Midbrain (tissue), 1 donor: Measurements from ENCODE around the gene TNIK.
"Not testable (repeated sequence)": the region's sequence is repeated elsewhere in the genome, so short reads cannot be mapped to it uniquely, and the experiment has no call there.

ENCODE experiments used
- DNase-seq: peaks from one replicate; lab custom pipeline; 2025; lab: John Stamatoyannopoulos, UW

Gene TNIK

DNA sequence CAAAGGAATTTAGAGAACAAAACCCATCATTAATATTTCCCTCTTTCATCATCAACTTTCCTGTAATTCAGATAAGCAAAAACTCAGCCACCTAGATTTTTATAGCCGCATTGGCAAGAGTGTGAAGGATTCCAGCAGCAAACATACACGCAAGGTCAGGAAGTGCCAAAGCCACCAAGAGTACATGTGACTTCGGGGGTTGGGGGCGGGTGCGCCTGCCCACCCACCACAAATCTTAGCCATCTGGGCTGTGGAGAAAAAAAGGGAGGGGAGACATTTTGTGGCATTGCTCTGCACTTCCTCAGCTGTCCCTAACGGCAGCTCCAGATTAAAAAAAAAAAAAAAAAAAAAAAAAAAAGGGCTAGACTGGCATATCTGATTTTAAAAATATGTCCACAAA, 148.4 kb downstream of the TNIK start:
- DNase-seq, result no peak

GRCh38 chr3:171309906-171310359, 150.3 kb downstream of the TNIK start:
- DNase-seq, result no peak

GRCh38 chr3:171307988-171308387, 152.2 kb downstream of the TNIK start:
- no peak for DNase-seq

- DNase-seq, result no peak
These were observed 153.1 kb downstream of the TNIK start for GRCh38 chr3:171307046-171307585.

GRCh38 chr3:171306631-171307030, 153.6 kb downstream of the TNIK start:
- peak; percentile 78 for DNase-seq

- DNase-seq, result not testable (repeated sequence)
These were observed 154.4 kb downstream of the TNIK start for GRCh38 chr3:171305823-171306222.

DNA sequence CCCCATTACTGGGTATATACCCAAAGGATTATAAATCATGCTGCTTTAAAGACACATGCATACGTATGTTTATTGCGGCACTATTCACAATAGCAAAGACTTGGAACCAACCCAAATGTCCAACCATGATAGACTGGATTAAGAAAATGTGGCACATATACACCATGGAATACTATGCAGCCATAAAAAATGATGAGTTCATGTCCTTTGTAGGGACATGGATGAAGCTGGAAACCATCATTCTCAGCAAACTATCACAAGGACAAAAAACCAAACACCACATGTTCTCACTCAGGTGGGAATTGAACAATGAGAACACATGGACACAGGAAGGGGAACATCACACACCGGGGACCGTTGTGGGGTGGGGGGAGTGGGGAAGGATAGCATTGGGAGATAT, 155.7 kb downstream of the TNIK start:
- DNase-seq, result not testable (repeated sequence)

DNA sequence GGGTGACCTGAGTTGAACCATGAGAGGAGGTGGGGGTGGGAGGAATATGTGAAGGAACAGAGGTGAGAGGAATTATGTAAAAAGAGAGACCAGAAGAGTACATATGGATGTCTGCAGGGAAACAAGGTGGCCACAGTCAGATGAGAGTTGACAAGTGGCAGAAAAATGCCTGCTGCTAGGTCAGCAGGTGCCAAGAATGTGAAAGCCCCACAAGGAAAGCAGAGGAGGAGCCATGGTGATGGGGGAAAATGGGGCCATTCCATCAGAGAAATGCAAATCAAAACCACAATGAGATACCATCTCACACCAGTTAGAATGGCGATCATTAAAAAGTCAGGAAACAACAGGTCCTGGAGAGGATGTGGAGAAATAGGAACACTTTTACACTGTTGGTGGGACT, 156.2 kb downstream of the TNIK start:
- not testable (repeated sequence) for DNase-seq

- no peak for DNase-seq
These were observed 158.2 kb downstream of the TNIK start for GRCh38 chr3:171301998-171302397.

DNA sequence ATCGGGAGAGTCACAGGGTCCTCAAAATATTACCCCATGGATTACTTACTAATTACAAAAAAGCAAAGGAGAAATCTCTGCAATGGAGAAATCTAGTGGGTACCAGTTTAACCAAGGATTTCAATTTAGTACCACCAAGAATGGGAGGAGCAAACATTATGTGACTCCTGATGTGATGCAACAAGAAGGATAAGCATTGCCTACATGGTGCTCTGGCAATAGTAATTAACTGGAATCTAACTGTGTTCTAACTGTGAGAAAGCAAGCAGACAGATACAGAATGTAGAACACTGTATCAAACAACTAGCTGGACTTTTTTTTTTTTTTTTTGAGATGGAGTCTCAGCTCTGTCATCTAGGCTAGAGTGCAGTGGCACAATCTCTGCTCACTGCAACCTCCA, 159.2 kb downstream of the TNIK start:
- no peak for DNase-seq

GRCh38 chr3:171297951-171298350, 162.3 kb downstream of the TNIK start:
- DNase-seq, result no peak

DNA sequence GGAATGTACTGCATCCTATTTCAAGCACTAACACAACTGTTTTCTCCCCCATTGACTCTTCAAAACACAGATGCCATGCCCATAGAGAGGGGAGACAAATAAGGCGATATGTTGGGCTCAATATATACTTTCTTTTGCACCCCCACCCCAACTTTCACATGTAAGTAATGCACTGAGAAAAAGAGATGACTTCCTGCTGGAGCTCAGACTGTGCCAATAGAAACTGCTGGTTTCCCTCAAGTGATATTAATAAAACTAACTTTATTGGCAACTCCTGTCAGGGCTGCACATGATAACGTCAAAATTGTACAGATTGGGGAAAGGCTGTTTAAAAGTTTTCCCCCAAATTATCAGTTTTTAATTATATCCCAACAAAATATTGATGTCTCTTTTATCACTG, 163.0 kb downstream of the TNIK start:
- DNase-seq, result no peak

- DNase-seq, result no peak
These were observed 164.5 kb downstream of the TNIK start for GRCh38 chr3:171295484-171296373.

DNA sequence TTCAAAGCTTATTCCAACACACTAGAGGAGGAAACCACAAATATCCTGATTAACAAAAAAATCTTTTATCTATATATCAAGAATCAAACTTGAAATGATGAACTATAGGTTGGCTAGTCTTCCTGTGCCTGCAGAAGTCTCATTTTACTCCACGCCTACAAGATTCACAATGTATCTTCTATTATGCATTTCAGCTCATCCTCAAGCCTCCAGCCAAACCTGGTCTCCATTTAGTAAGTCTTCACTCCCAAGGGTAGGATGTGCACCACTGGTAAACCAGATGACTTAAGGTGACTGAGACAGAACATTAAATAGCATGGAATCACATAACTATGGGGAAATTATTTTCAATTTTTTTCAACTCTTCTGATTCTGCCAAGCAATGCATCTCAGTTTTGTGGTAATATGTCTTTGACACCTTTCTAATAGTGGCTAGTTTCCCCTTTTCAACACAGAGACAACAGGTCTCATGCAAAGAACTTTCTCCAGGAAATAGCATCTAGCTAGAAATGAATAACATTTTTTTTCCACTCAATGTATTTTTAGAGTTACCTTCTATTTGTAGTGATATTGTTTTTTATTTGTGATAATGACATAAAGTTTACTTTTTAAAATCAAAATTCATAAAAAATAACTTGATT, 166.9 kb downstream of the TNIK start:
- no peak for DNase-seq

- no peak for DNase-seq
These were observed 169.5 kb downstream of the TNIK start for GRCh38 chr3:171290680-171291079.

GRCh38 chr3:171289291-171289690, 170.9 kb downstream of the TNIK start:
- DNase-seq, result no peak

GRCh38 chr3:171287761-171288160, 172.4 kb downstream of the TNIK start:
- DNase-seq, result not testable (repeated sequence)

DNA sequence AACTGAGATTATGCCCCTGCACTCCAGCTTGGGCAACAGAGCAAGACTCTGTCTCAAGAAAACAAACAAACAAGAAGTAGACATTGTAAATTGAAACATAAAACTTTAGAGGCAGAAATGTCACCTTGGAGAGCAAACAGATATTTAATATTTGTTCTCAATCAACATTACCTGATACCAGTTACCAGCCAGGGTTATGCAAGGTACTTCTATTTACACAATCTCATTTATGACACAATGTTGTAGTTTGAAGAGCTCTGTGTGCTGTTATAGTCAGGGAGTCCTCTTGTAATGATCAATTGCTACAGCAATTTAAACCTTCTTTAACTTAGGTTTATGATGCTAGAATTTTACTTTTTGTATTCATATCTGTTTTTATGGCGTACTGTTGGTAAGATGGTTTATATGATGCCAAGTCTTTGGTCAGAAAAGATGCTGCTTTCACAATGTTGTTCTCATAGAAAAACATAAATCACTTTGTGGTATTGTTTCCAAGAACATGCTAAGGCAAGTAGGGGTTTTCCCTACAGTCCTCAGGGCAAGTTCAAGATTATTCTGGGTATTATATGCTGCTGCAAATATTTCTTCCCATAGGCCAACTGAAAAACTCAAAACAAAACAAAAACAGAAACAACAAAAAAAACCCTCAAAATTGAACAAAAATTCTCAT, 173.5 kb downstream of the TNIK start:
- DNase-seq, result no peak

GRCh38 chr3:171285287-171285686, 174.9 kb downstream of the TNIK start:
- no peak for DNase-seq

DNA sequence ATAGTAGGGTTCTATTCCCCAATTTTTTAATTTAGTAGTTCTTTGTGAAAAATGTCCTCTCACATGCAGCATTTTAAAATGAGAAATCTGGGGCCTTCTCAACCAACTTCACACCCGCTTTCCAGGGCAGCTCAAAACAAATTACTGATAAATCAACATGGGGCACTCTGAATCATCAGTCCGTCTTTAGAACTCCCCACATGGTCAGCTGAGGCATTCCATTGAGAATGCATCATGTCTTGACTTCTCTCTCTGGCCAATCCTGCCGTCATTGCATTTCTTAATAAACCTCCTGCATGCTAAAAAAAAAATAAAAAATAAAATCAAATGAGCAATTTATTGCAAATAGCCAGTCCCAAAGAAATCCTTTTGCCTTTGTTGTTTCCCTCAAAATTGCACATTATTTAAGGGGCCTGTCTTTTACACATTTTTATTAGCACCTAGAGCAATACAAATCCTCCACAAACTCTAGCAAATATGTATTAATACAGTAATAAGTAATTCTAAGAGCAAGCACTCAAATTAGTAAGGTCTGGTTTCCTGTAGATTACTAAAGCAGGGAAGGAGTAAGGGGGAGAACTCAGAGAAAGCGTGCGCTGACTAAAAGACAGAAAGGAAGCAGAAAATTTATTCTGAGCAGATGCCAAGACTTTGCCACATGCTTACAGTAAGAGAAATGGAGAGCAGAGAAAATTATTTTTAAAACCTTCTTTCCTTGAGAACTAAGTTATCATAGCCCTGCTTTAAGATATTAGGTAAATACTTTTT, 175.7 kb downstream of the TNIK start:
- no peak for DNase-seq

- no peak for DNase-seq
These were observed 176.4 kb downstream of the TNIK start for GRCh38 chr3:171283848-171284222.
